K562 (cell line): ENCODE results near the gene CARMIL1.

Source experiments
- CEBPB ChIP-seq: fragments of 450-650 bp; IDR thresholded peaks from 2 replicates; pipeline ENCODE4 v1.6.1; 2016; ENCODE audit warnings: missing genetic modification characterization, missing compliant biosample characterization
- NR4A1 ChIP-seq, 2 experiments: fragments of 250-450 bp in 1 of 2; fragments of 450-650 bp in 1 of 2; sonication (Bioruptor Pico) in 1 of 2; IDR thresholded peaks; 2 replicates each; pipeline versions ENCODE4 v1.4.0 to v1.6.1; 2016 to 2020; ENCODE audit warnings: mild to moderate bottlenecking in 2 of 2, missing compliant biosample characterization in 1 of 2, missing genetic modification characterization in 1 of 2, moderate library complexity in 1 of 2
- POLR2AphosphoS5 ChIP-seq: IDR thresholded peaks from 2 replicates; pipeline ENCODE4 v1.6.1; 2011; ENCODE audit warnings: mild to moderate bottlenecking, low read depth, low read length, moderate library complexity; ENCODE audit not compliant: control insufficient read depth, insufficient read depth
- SMARCC2 ChIP-seq: fragments of 450-650 bp; IDR thresholded peaks from 2 replicates; pipeline ENCODE4 v1.6.1; 2017; ENCODE audit warnings: antibody characterized with exemption, moderate library complexity, mild to moderate bottlenecking, low read depth
- TAF9B ChIP-seq: fragments of 450-650 bp; IDR thresholded peaks from 2 replicates; pipeline ENCODE4 v1.6.1; 2018; ENCODE audit warnings: mild to moderate bottlenecking; ENCODE audit not compliant: partially characterized antibody

DNA sequence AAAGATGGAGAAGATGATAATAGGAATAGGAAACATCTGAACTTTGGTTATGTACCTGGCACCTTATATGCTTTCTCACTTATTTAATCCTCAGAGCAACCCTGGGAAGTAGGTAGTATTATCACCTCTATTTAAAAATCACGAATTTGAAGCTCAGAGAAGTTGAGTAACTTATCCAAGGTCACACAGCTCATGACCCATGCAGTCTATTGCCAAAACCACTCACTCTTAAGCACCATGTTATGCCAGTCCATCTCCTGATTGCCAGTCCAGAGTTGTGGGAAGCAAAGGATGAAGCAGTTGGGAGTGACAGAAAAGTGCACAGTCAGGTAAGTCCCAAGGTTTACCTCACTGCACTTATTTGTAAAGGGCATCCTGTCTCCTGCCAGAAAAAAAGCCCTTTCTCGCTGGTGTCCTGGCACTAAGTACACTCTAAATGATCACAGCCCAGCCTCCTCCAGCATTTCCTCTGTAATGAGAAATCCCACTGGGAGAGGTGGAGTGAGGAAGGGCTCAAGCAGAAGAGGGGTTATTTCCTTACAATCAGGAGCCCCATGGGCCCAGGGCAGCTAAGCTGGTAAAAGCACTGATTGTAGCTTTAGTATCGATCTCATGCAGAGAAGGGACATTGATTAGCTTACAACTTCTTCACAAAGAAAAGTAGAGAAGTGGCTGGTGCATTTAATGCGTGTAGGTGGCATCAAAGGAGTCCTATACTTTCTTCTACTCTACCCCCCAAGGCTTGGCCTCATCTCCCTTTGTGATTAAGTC, 351.5 kb downstream of the CARMIL1 start:
- no peak for TF ChIP-seq NR4A1 (CRISPR knock-in tag; IDR thresholded peaks at IDR 0.05)
- no peak for TF ChIP-seq NR4A1 (tag; IDR thresholded peaks at IDR 0.05)
- TF ChIP-seq POLR2AphosphoS5 = no peak
- no peak for TF ChIP-seq SMARCC2
- no peak for TF ChIP-seq TAF9B
- TF ChIP-seq CEBPB (tag) = no peak
